ENCODE data around the gene WWOX.

The WWOX gene

DNA sequence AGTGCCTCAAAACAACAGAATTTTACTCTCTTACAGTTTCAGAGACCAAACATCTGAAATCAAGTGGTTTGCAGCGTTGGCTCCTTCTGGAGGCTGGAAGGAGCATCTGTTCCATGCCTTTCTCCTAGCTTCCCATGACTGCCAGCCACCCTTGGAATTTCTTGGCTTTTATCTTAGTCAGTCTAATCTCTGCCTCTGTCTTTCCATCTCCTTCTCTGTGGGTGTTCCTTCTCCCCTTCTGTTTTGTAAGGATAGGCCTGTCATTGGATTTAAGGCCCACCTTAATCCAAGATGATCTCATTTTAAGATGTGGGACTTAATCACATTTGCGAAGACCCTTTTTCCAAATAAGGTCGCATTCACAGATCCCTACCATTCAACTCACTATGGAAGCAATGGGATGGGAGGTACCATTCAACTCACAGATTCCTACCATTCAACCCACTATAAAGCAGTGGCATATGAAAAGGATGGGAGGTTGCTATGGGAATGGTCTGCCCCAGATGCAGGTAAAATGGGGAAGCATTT, 321.8 kb downstream of the WWOX start:
- TF ChIP-seq FOXP2 (optimal IDR thresholded peaks at IDR 0.05; ENCODE audit: borderline replicate concordance, extremely low read depth, extremely low read length, insufficient read depth) (no peak), POLR2AphosphoS5 (IDR thresholded peaks at IDR 0.05; ENCODE audit: low read depth, low read length) (no peak), SIN3A (IDR thresholded peaks at IDR 0.05; ENCODE audit: borderline replicate concordance, insufficient read depth, low read length) (no peak)

GRCh38 chr16:78425281-78425680, 325.8 kb downstream of the WWOX start:
- TF ChIP-seq FOXP2 (optimal IDR thresholded peaks at IDR 0.05; ENCODE audit: borderline replicate concordance, extremely low read depth, extremely low read length, insufficient read depth) (no peak), SIN3A (IDR thresholded peaks at IDR 0.05; ENCODE audit: borderline replicate concordance, insufficient read depth, low read length) (no peak), POLR2AphosphoS5 (IDR thresholded peaks at IDR 0.05; ENCODE audit: low read depth, low read length) (no peak), TAF1 (IDR thresholded peaks at IDR 0.05; ENCODE audit: borderline replicate concordance, insufficient read depth, low read length) (no peak)
- TF ChIP-seq, protein P1, sequence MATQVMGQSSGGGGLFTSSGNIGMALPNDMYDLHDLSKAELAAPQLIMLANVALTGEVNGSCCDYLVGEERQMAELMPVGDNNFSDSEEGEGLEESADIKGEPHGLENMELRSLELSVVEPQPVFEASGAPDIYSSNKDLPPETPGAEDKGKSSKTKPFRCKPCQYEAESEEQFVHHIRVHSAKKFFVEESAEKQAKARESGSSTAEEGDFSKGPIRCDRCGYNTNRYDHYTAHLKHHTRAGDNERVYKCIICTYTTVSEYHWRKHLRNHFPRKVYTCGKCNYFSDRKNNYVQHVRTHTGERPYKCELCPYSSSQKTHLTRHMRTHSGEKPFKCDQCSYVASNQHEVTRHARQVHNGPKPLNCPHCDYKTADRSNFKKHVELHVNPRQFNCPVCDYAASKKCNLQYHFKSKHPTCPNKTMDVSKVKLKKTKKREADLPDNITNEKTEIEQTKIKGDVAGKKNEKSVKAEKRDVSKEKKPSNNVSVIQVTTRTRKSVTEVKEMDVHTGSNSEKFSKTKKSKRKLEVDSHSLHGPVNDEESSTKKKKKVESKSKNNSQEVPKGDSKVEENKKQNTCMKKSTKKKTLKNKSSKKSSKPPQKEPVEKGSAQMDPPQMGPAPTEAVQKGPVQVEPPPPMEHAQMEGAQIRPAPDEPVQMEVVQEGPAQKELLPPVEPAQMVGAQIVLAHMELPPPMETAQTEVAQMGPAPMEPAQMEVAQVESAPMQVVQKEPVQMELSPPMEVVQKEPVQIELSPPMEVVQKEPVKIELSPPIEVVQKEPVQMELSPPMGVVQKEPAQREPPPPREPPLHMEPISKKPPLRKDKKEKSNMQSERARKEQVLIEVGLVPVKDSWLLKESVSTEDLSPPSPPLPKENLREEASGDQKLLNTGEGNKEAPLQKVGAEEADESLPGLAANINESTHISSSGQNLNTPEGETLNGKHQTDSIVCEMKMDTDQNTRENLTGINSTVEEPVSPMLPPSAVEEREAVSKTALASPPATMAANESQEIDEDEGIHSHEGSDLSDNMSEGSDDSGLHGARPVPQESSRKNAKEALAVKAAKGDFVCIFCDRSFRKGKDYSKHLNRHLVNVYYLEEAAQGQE (IDR thresholded peaks at IDR 0.05; ENCODE audit: insufficient read depth in 1 of 2, low read depth in 2 of 2, low read length in 2 of 2), result no peak

- TF ChIP-seq SIN3A (IDR thresholded peaks at IDR 0.05; ENCODE audit: borderline replicate concordance, insufficient read depth, low read length) (no peak), POLR2AphosphoS5 (IDR thresholded peaks at IDR 0.05; ENCODE audit: low read depth, low read length) (no peak), TAF1 (IDR thresholded peaks at IDR 0.05; ENCODE audit: borderline replicate concordance, insufficient read depth, low read length) (no peak), FOXP2 (optimal IDR thresholded peaks at IDR 0.05; ENCODE audit: borderline replicate concordance, extremely low read depth, extremely low read length, insufficient read depth) (no peak)
- TF ChIP-seq, protein P1 (IDR thresholded peaks at IDR 0.05; ENCODE audit: insufficient read depth in 1 of 2, low read depth in 2 of 2, low read length in 2 of 2), result no peak
Observed at GRCh38 chr16:78425891-78426510, 326.5 kb downstream of the WWOX start.

- TF ChIP-seq TAF1 (IDR thresholded peaks at IDR 0.05; ENCODE audit: borderline replicate concordance, insufficient read depth, low read length) (no peak), SIN3A (IDR thresholded peaks at IDR 0.05; ENCODE audit: borderline replicate concordance, insufficient read depth, low read length) (no peak), POLR2AphosphoS5 (IDR thresholded peaks at IDR 0.05; ENCODE audit: low read depth, low read length) (no peak), FOXP2 (optimal IDR thresholded peaks at IDR 0.05; ENCODE audit: borderline replicate concordance, extremely low read depth, extremely low read length, insufficient read depth) (no peak)
- TF ChIP-seq, protein P1 (IDR thresholded peaks at IDR 0.05; ENCODE audit: insufficient read depth in 1 of 2, low read depth in 2 of 2, low read length in 2 of 2), result no peak
Observed at GRCh38 chr16:78428193-78428592, 328.7 kb downstream of the WWOX start.

GRCh38 chr16:78430281-78430680, 330.8 kb downstream of the WWOX start:
- TF ChIP-seq, protein P1 (IDR thresholded peaks at IDR 0.05; ENCODE audit: insufficient read depth in 1 of 2, low read depth in 2 of 2, low read length in 2 of 2), result no peak
- no peak for TF ChIP-seq SIN3A (IDR thresholded peaks at IDR 0.05; ENCODE audit: borderline replicate concordance, insufficient read depth, low read length)
- TF ChIP-seq TAF1 (IDR thresholded peaks at IDR 0.05; ENCODE audit: borderline replicate concordance, insufficient read depth, low read length), result no peak
- no peak for TF ChIP-seq FOXP2 (optimal IDR thresholded peaks at IDR 0.05; ENCODE audit: borderline replicate concordance, extremely low read depth, extremely low read length, insufficient read depth)
- no peak for TF ChIP-seq POLR2AphosphoS5 (IDR thresholded peaks at IDR 0.05; ENCODE audit: low read depth, low read length)
